Measurements from ENCODE around the gene TTC7B. TPM values are rescaled to one million over a fixed set of nuclear protein-coding genes. Genes with fewer than 3 reads are reported as not detected.

Gene TTC7B
- total RNA-seq, 4 donors from 2014 or later: 0.18 to 53.6 (median 11.2) TPM

GRCh38 chr14:90556666-90557450, 259.4 kb downstream of the TTC7B start:
- Histone ChIP-seq H3K27me3 (no peaks in the 10 kb centered on the region), H3K4me1 (peaks cover 0 to 3% (median 0%) of the 10 kb centered on the region in 4 donors), H3K4me3 (no peak overlapping the region), H3K36me3 (no peaks in the 10 kb centered on the region), H3K9me3 (no peaks in the 10 kb centered on the region), H3K27ac (no peak overlapping the region)
- TF ChIP-seq CTCF (IDR thresholded peaks at IDR 0.05): no peak
- no peak for TF ChIP-seq POLR2A (IDR thresholded peaks at IDR 0.05)
- DNase-seq: no peak

- H3K4me3 ChIP-seq: peak overlapping the region in 2 of 4 donors; percentile 23 to 40
- H3K27ac ChIP-seq: peak overlapping the region in 1 of 4 donors; percentile 43
- no peak for DNase-seq
- peaks cover 0 to 3% (median 0%) of the 10 kb centered on the region in 4 donors for H3K4me1 ChIP-seq
- H3K27me3 ChIP-seq: no peaks in the 10 kb centered on the region
- TF ChIP-seq CTCF (IDR thresholded peaks at IDR 0.05) (no peak), POLR2A (IDR thresholded peaks at IDR 0.05) (no peak)
- no peaks in the 10 kb centered on the region for H3K9me3 ChIP-seq
- no peaks in the 10 kb centered on the region for H3K36me3 ChIP-seq
Observed at GRCh38 chr14:90556012-90556477, 260.2 kb downstream of the TTC7B start.

GRCh38 chr14:90555126-90556011, 260.9 kb downstream of the TTC7B start:
- Histone ChIP-seq H3K4me1 (peaks cover 0 to 3% (median 0%) of the 10 kb centered on the region in 4 donors), H3K27ac (peak overlapping the region in 1 of 4 donors; percentile 43), H3K36me3 (no peaks in the 10 kb centered on the region), H3K4me3 (peak overlapping the region in 1 of 4 donors; percentile 23), H3K9me3 (no peaks in the 10 kb centered on the region), H3K27me3 (no peaks in the 10 kb centered on the region)
- no peak for DNase-seq
- TF ChIP-seq CTCF (IDR thresholded peaks at IDR 0.05) (no peak), POLR2A (IDR thresholded peaks at IDR 0.05) (no peak)

GRCh38 chr14:90554341-90554740, 261.9 kb downstream of the TTC7B start:
- H3K36me3 ChIP-seq: no peaks in the 10 kb centered on the region
- TF ChIP-seq POLR2A (IDR thresholded peaks at IDR 0.05) (no peak), CTCF (IDR thresholded peaks at IDR 0.05) (no peak)
- DNase-seq: no peak
- H3K9me3 ChIP-seq: no peaks in the 10 kb centered on the region
- H3K27ac ChIP-seq: peak overlapping the region in 1 of 4 donors; percentile 9
- peaks cover 0 to 3% (median 0%) of the 10 kb centered on the region in 4 donors for H3K4me1 ChIP-seq
- H3K27me3 ChIP-seq: no peaks in the 10 kb centered on the region
- H3K4me3 ChIP-seq: no peak overlapping the region

GRCh38 chr14:90553921-90554336, 262.3 kb downstream of the TTC7B start:
- H3K27me3 ChIP-seq: no peaks in the 10 kb centered on the region
- H3K27ac ChIP-seq: peak overlapping the region in 1 of 4 donors; percentile 9
- no peak overlapping the region for H3K4me3 ChIP-seq
- H3K9me3 ChIP-seq: no peaks in the 10 kb centered on the region
- H3K4me1 ChIP-seq: peaks cover 0 to 3% (median 0%) of the 10 kb centered on the region in 4 donors
- no peak for DNase-seq
- TF ChIP-seq CTCF (IDR thresholded peaks at IDR 0.05) (no peak), POLR2A (IDR thresholded peaks at IDR 0.05) (no peak)
- H3K36me3 ChIP-seq: no peaks in the 10 kb centered on the region

All from Peyer's patch (tissue), 4 donors.